HEK293T (cell line): Measurements from ENCODE around the gene ZNF697.

ENCODE experiments used
- ARNT ChIP-seq: fragments of 450-650 bp; IDR thresholded peaks from 2 replicates; pipeline ENCODE4 v1.6.1; 2017; ENCODE audit warnings: mild to moderate bottlenecking
- BHLHE40 ChIP-seq: fragments of 450-650 bp; IDR thresholded peaks from 2 replicates; pipeline ENCODE4 v1.6.1; 2016; ENCODE audit warnings: mild to moderate bottlenecking, moderate library complexity, borderline replicate concordance
- ELF4 ChIP-seq: fragments of 450-650 bp; IDR thresholded peaks from 2 replicates; pipeline ENCODE4 v1.6.1; 2017; ENCODE audit warnings: antibody characterized with exemption
- FOXA1 ChIP-seq: fragments of 450-650 bp; IDR thresholded peaks from 2 replicates; pipeline ENCODE4 v1.6.1; 2016; ENCODE audit warnings: mild to moderate bottlenecking
- FOXK2 ChIP-seq: fragments of 450-650 bp; IDR thresholded peaks from 2 replicates; pipeline ENCODE4 v1.6.1; 2016; ENCODE audit warnings: mild to moderate bottlenecking
- FOXM1 ChIP-seq: fragments of 450-650 bp; IDR thresholded peaks from 2 replicates; pipeline ENCODE4 v1.6.1; 2017; ENCODE audit warnings: mild to moderate bottlenecking, borderline replicate concordance
- HDGF ChIP-seq: fragments of 450-650 bp; IDR thresholded peaks from 2 replicates; pipeline ENCODE4 v1.6.1; 2017; ENCODE audit warnings: antibody characterized with exemption, borderline replicate concordance
- LEF1 ChIP-seq: fragments of 450-650 bp; IDR thresholded peaks from 2 replicates; pipeline ENCODE4 v1.6.1; 2017; ENCODE audit warnings: mild to moderate bottlenecking, borderline replicate concordance
- PKNOX1 ChIP-seq: fragments of 450-650 bp; IDR thresholded peaks from 2 replicates; pipeline ENCODE4 v1.6.1; 2016
- TARDBP ChIP-seq: fragments of 450-650 bp; IDR thresholded peaks from 2 replicates; pipeline ENCODE4 v1.6.1; 2016
- ZNF384 ChIP-seq: fragments of 450-650 bp; IDR thresholded peaks from 2 replicates; pipeline ENCODE4 v1.6.1; 2016

- TF ChIP-seq FOXM1 (no peak), PKNOX1 (no peak; the same call in 1 of the 2 replicates), LEF1 (no peak), FOXA1 (no peak), FOXK2 (no peak), ZNF384 (no peak), TARDBP (no peak), BHLHE40 (no peak), ARNT (no peak), HDGF (no peak), ELF4 (no peak)
Observed at GRCh38 chr1:119675349-119676345, 27.6 kb upstream of the ZNF697 start.
